Left ventricle myocardium inferior (tissue), 1 donor: ENCODE results near the gene DHTKD1. TPM values are rescaled to one million over a fixed set of nuclear protein-coding genes. Genes with fewer than 3 reads are reported as not detected.

Experiments used
- DNase-seq: peaks from one replicate; pipeline ENCODE4 v3.0.0-alpha.2; 2020
- H3K27ac ChIP-seq: fragments of 200-600 bp; replicated peaks from 2 replicates; pipeline ENCODE4 v1.8.0; 2021
- H3K27me3 ChIP-seq: fragments of 200-600 bp; 2 replicates; pipeline ENCODE4 v1.8.0; 2021; ENCODE audit warnings: low read depth
- H3K36me3 ChIP-seq: fragments of 200-600 bp; 2 replicates; pipeline ENCODE4 v1.8.0; 2021
- H3K4me1 ChIP-seq: fragments of 200-600 bp; 2 replicates; pipeline ENCODE4 v1.8.0; 2021
- H3K4me3 ChIP-seq: fragments of 200-600 bp; 2 replicates; pipeline ENCODE4 v1.8.0; 2021; ENCODE audit warnings: mild to moderate bottlenecking, moderate library complexity
- H3K9me3 ChIP-seq: fragments of 200-600 bp; replicated peaks from 2 replicates; pipeline ENCODE4 v1.8.0; 2021
- CTCF ChIP-seq: fragments of 200-600 bp; IDR thresholded peaks from 2 replicates; pipeline ENCODE4 v1.8.0; 2021; ENCODE audit warnings: antibody characterized with exemption, mild to moderate bottlenecking, borderline replicate concordance
- intact Hi-C: fragments of 100-400 bp; cut with micrococcal nuclease; formaldehyde crosslinking; loops from one replicate; pipeline ENCODE4 v1.11.0; 2022
- total RNA-seq: library from RNA; stranded (reverse); fragmentation: NEBNext Ultra II Directional; extraction: Animal tissue kit (Norgen Biotek cat#: 25700); gene quantifications from one replicate; pipeline ENCODE4 v1.2.1, GENCODE V29; 2021
- donor health status: DM: no; HTN: yes; CAD: no; lungs with severe emphysema.

DHTKD1 gene
- total RNA-seq, 1 donor from 2014 or later, result 31.7 TPM

DNA sequence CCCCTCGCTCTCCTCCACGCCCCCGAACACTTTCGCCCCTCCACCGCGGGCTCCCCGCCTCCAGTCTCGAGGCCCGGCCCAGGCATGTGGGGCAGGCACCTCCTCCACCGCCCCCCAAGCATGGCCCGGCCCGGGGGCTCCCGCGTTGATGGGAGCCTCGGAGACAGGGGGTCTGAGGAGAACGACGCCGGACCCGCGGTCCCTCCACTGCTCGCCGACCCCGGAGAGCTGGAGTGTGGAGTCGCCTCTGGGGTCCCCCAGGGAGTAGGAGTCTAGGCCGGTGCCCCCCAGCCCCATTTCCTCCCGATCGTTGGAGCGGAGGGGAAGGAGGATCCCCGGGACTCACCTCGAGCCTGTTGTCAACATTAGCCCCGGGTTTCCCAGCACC is 26.4 kb upstream of the DHTKD1 start:
- Histone ChIP-seq H3K9me3 (no peaks in the 10 kb centered on the region), H3K36me3 (no peaks in the 10 kb centered on the region), H3K4me3 (peak overlapping the region; percentile 99), H3K4me1 (peaks cover 29% of the 10 kb centered on the region), H3K27ac (peak overlapping the region; percentile 99), H3K27me3 (no peaks in the 10 kb centered on the region)
- no peak for TF ChIP-seq CTCF
- DNase-seq, result no peak
- intact Hi-C loops, result no loop called here

GRCh38 chr10:12042797-12043651 is 25.7 kb upstream of the DHTKD1 start, which contains the start of gene UPF2:
Gene UPF2, minus strand, starts transcription at chr10:12042809. Its CDS starts 7,386 bp downstream, at chr10:12035423.
- H3K27me3 ChIP-seq, result no peaks in the 10 kb centered on the region

DNA sequence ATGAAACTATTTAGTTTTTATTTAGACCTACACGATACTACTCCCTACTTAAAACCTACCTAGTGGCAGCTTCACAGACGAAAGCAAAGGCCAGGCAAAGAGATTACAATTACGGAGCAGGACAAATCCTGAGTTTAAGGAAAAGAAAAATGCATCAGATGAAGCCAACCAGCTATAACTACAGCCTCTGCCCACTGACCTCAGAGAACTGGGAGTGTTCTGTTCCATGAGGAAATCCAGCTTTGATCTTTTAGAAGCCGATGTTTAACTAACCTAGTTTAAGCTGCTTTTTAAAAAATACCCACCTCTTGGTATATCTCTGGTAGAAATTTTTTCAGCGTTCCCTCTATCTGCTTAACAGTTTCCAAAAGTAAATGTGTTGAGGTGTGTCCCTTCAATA is 23.2 kb upstream of the DHTKD1 start:
- no peak for TF ChIP-seq CTCF
- Histone ChIP-seq H3K36me3 (no peaks in the 10 kb centered on the region), H3K4me1 (peaks cover 24% of the 10 kb centered on the region), H3K27me3 (peaks cover 6% of the 10 kb centered on the region), H3K4me3 (no peak overlapping the region), H3K27ac (no peak overlapping the region), H3K9me3 (no peaks in the 10 kb centered on the region)
- DNase-seq, result no peak
- intact Hi-C loops, result no loop called here

More at GRCh38 chr10:12042797-12043651, 25.7 kb upstream of the DHTKD1 start, which contains the start of gene UPF2:
- H3K4me3 ChIP-seq, result peak within 1 kb of the TSS; percentile 99
- H3K4me1 ChIP-seq, result peaks cover 29% of the 10 kb centered on the region
- intact Hi-C loops, result no loop called here
- peak; percentile 97 for DNase-seq
- no peak for TF ChIP-seq CTCF
- H3K9me3 ChIP-seq, result no peaks in the 10 kb centered on the region
- peak within 1 kb of the TSS; percentile 99 for H3K27ac ChIP-seq
- no peaks in the 10 kb centered on the region for H3K36me3 ChIP-seq

DNA sequence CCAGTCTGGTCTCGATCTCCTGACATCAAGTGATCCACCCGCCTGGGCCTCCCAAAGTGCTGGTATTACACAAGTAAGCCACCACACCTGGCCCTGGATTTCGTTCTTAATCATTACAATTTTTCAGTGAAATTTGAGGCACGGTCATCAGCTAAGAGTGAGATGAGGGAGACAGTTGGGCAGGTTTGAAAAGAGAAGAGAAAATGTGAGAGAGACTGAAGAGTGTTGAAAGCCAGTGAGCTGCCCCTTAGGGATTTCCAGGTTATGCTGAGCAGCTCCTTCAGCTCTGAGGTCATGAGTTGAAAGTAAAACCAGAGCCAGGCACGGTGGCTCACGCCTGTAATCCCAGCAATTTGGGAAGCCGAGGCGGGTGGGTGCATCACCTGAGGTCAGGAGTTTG is 20.2 kb upstream of the DHTKD1 start:
- H3K27ac ChIP-seq, result no peak overlapping the region
- no peak overlapping the region for H3K4me3 ChIP-seq
- H3K9me3 ChIP-seq, result no peaks in the 10 kb centered on the region
- peaks cover 6% of the 10 kb centered on the region for H3K27me3 ChIP-seq
- no peaks in the 10 kb centered on the region for H3K36me3 ChIP-seq
- no peak for TF ChIP-seq CTCF
- DNase-seq, result no peak
- H3K4me1 ChIP-seq, result peaks cover 3% of the 10 kb centered on the region
- intact Hi-C loops, result no loop called here

GRCh38 chr10:12050528-12050927 is 18.2 kb upstream of the DHTKD1 start:
- H3K27ac ChIP-seq, result no peak overlapping the region
- no peaks in the 10 kb centered on the region for H3K36me3 ChIP-seq
- no peaks in the 10 kb centered on the region for H3K9me3 ChIP-seq
- no peak for TF ChIP-seq CTCF
- H3K27me3 ChIP-seq, result peaks cover 6% of the 10 kb centered on the region
- no peak overlapping the region for H3K4me3 ChIP-seq
- DNase-seq, result no peak
- H3K4me1 ChIP-seq, result peaks cover 6% of the 10 kb centered on the region
- intact Hi-C loops, result no loop called here
